ENCODE results near the gene TMEM18.

Gene TMEM18

GRCh38 chr2:673615-674320 lies 3.4 kb downstream of the TMEM18 start:
- DNase-seq (ENCODE audit: low read depth in 1 of 2, low spot score in 1 of 2): no peak

GRCh38 chr2:673016-673415 lies 4.2 kb downstream of the TMEM18 start:
- no peak for DNase-seq (ENCODE audit: low read depth in 1 of 2, low spot score in 1 of 2)

GRCh38 chr2:672606-672905 lies 4.7 kb downstream of the TMEM18 start:
- no peak for DNase-seq (ENCODE audit: low read depth in 1 of 2, low spot score in 1 of 2)

- no peak for DNase-seq (ENCODE audit: low read depth in 1 of 2, low spot score in 1 of 2)
These were observed 5.2 kb downstream of the TMEM18 start for GRCh38 chr2:671787-672605.

GRCh38 chr2:671072-671471 lies 6.1 kb downstream of the TMEM18 start:
- DNase-seq (ENCODE audit: low read depth in 1 of 2, low spot score in 1 of 2): no peak

GRCh38 chr2:670637-671036 lies 6.6 kb downstream of the TMEM18 start:
- no peak for DNase-seq (ENCODE audit: low read depth in 1 of 2, low spot score in 1 of 2)

- no peak for DNase-seq (ENCODE audit: low read depth in 1 of 2, low spot score in 1 of 2)
These were observed 7.9 kb downstream of the TMEM18 start for GRCh38 chr2:669323-669722.

- no peak for DNase-seq (ENCODE audit: low read depth in 1 of 2, low spot score in 1 of 2)
These were observed 9.2 kb downstream of the TMEM18 start for GRCh38 chr2:668000-668398.

GRCh38 chr2:667332-667999 lies 9.7 kb downstream of the TMEM18 start:
- peak in 1 of 2 donors; percentile 34 for DNase-seq (ENCODE audit: low read depth in 1 of 2, low spot score in 1 of 2)

GRCh38 chr2:666441-666840 lies 10.8 kb downstream of the TMEM18 start:
- no peak for DNase-seq (ENCODE audit: low read depth in 1 of 2, low spot score in 1 of 2)

GRCh38 chr2:665340-666073 lies 11.7 kb downstream of the TMEM18 start:
- no peak for DNase-seq (ENCODE audit: low read depth in 1 of 2, low spot score in 1 of 2)

GRCh38 chr2:664063-664462 lies 13.1 kb downstream of the TMEM18 start:
- DNase-seq (ENCODE audit: low read depth in 1 of 2, low spot score in 1 of 2): no peak

GRCh38 chr2:663221-663620 lies 14.0 kb downstream of the TMEM18 start:
- DNase-seq (ENCODE audit: low read depth in 1 of 2, low spot score in 1 of 2): no peak

- no peak for DNase-seq (ENCODE audit: low read depth in 1 of 2, low spot score in 1 of 2)
These were observed 15.9 kb downstream of the TMEM18 start for GRCh38 chr2:661360-661635.

- DNase-seq (ENCODE audit: low read depth in 1 of 2, low spot score in 1 of 2): no peak
These were observed 16.4 kb downstream of the TMEM18 start for GRCh38 chr2:660586-661359.

GRCh38 chr2:660029-660428 lies 17.2 kb downstream of the TMEM18 start:
- no peak for DNase-seq (ENCODE audit: low read depth in 1 of 2, low spot score in 1 of 2)

GRCh38 chr2:658426-658825 lies 18.8 kb downstream of the TMEM18 start:
- DNase-seq (ENCODE audit: low read depth in 1 of 2, low spot score in 1 of 2): no peak

GRCh38 chr2:657766-658165 lies 19.4 kb downstream of the TMEM18 start:
- no peak for DNase-seq (ENCODE audit: low read depth in 1 of 2, low spot score in 1 of 2)

GRCh38 chr2:656676-657075 lies 20.5 kb downstream of the TMEM18 start:
- DNase-seq (ENCODE audit: low read depth in 1 of 2, low spot score in 1 of 2): no peak

- no peak for DNase-seq (ENCODE audit: low read depth in 1 of 2, low spot score in 1 of 2)
These were observed 21.6 kb downstream of the TMEM18 start for GRCh38 chr2:655626-656025.

- DNase-seq (ENCODE audit: low read depth in 1 of 2, low spot score in 1 of 2): no peak
These were observed 22.3 kb downstream of the TMEM18 start for GRCh38 chr2:654896-655295.
